Measurements from ENCODE around the gene NTF4.
A peak's percentile ranks its signal among the peaks of the same experiment; 100 is the strongest.
"Not testable (repeated sequence)": the region's sequence is repeated elsewhere in the genome, so short reads cannot be mapped to it uniquely, and the experiment has no call there.

NTF4 gene

GRCh38 chr19:49086296-49086695 is 21.7 kb upstream of the NTF4 start:
- no peak for DNase-seq

GRCh38 chr19:49085868-49086232 is 21.2 kb upstream of the NTF4 start:
- no peak for DNase-seq

- DNase-seq: peak; percentile 97 to 99 (median 98)
These were observed 20.6 kb upstream of the NTF4 start, which contains the start of gene SNRNP70 for GRCh38 chr19:49085020-49085867. Gene SNRNP70, plus strand, starts transcription at chr19:49085451. Its CDS starts 964 bp downstream, at chr19:49086415.

GRCh38 chr19:49084206-49085019 is 19.8 kb upstream of the NTF4 start:
- DNase-seq: no peak

GRCh38 chr19:49081273-49081672 is 16.7 kb upstream of the NTF4 start:
- no peak for DNase-seq

- DNase-seq: no peak
These were observed 15.8 kb upstream of the NTF4 start for GRCh38 chr19:49080392-49080791.

- not testable (repeated sequence) for DNase-seq
These were observed 10.3 kb upstream of the NTF4 start for GRCh38 chr19:49074869-49075268.

GRCh38 chr19:49073514-49074378 is 9.1 kb upstream of the NTF4 start:
- DNase-seq: no peak

GRCh38 chr19:49071860-49072547 is 7.4 kb upstream of the NTF4 start:
- DNase-seq: no peak

GRCh38 chr19:49070416-49070815 is 5.8 kb upstream of the NTF4 start:
- DNase-seq: no peak

GRCh38 chr19:49069026-49069425 is 4.4 kb upstream of the NTF4 start:
- no peak for DNase-seq

- no peak for DNase-seq
These were observed 2.9 kb upstream of the NTF4 start for GRCh38 chr19:49067554-49067953.

- no peak for DNase-seq
These were observed 1.4 kb upstream of the NTF4 start for GRCh38 chr19:49065905-49066512.

- no peak for DNase-seq
These were observed 489 bp downstream of the NTF4 start for GRCh38 chr19:49064029-49064629.

GRCh38 chr19:49061445-49061844 is 3.2 kb downstream of the NTF4 start:
- DNase-seq: no peak

GRCh38 chr19:49061000-49061399 is 3.6 kb downstream of the NTF4 start:
- DNase-seq: no peak

- DNase-seq: no peak
These were observed 5.6 kb downstream of the NTF4 start for GRCh38 chr19:49059053-49059452.

GRCh38 chr19:49058562-49058961 is 6.1 kb downstream of the NTF4 start:
- no peak for DNase-seq

- no peak for DNase-seq
These were observed 6.9 kb downstream of the NTF4 start, which contains the start of gene CGB7 for GRCh38 chr19:49057636-49058234. Gene CGB7, minus strand, starts transcription at chr19:49057749. Its CDS starts 2,374 bp downstream, at chr19:49055375.

- not testable (repeated sequence) for DNase-seq
These were observed 7.6 kb downstream of the NTF4 start for GRCh38 chr19:49056902-49057596.
